GM12891 (cell line): ENCODE data around the gene DNTTIP2.

Experiments used
- PAX5 ChIP-seq: IDR thresholded peaks from 2 replicates; pipeline ENCODE4 v1.6.1; 2011; ENCODE audit warnings: low read length, moderate library complexity, mild to moderate bottlenecking; ENCODE audit not compliant: insufficient read depth, severe bottlenecking
- POLR2A ChIP-seq: IDR thresholded peaks from 2 replicates; pipeline ENCODE4 v1.6.1; 2011; ENCODE audit warnings: low read depth, low read length, control low read depth
- POLR2AphosphoS5 ChIP-seq: IDR thresholded peaks from 2 replicates; pipeline ENCODE4 v1.6.1; 2011; ENCODE audit warnings: low read depth, low read length, control low read depth
- POU2F2 ChIP-seq: IDR thresholded peaks from 2 replicates; pipeline ENCODE4 v1.6.1; 2011; ENCODE audit warnings: low read depth, mild to moderate bottlenecking, control low read depth, low read length, moderate library complexity
- SPI1 ChIP-seq: IDR thresholded peaks from 2 replicates; pipeline ENCODE4 v1.6.1; 2011; ENCODE audit warnings: low read depth, low read length, control low read depth
- TAF1 ChIP-seq: IDR thresholded peaks from 2 replicates; pipeline ENCODE4 v1.6.1; 2011; ENCODE audit warnings: low read depth, low read length, control low read depth

DNA sequence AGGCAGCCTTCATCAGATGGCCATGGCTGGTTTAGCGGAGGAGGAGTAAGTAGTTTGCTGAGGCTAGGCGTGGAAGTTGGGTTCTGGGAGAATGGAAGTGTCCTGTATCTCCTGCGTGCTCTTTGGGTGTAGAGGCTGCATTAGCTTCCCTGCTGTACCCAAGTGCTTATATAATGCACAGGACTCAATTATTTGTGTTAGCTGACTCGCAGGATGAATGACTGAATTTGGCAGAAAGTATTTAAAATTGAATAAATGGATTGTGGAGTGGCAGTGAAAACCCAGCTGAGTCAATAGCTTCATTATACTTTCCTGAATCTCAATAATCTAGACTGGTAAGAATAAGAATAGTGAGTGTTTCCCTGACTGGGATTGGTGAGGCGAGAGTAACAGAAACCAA, 13.8 kb downstream of the DNTTIP2 start:
- TF ChIP-seq POLR2A (no peak), POLR2AphosphoS5 (no peak), TAF1 (no peak), SPI1 (no peak), PAX5 (no peak), POU2F2 (no peak)
